ENCODE results near the gene PMVK.
"Not testable (repeated sequence)": the region's sequence is repeated elsewhere in the genome, so short reads cannot be mapped to it uniquely, and the experiment has no call there.

The PMVK gene

GRCh38 chr1:154925335-154926170 is 11.0 kb downstream of the PMVK start:
- no peak for DNase-seq (ENCODE audit: low read depth in 2 of 2)

- DNase-seq (ENCODE audit: low read depth in 2 of 2), result no peak
Observed at GRCh38 chr1:154923695-154924094, 12.8 kb downstream of the PMVK start.

GRCh38 chr1:154913273-154913672 is 23.2 kb downstream of the PMVK start:
- no peak for DNase-seq (ENCODE audit: low read depth in 2 of 2)

GRCh38 chr1:154912755-154913154 is 23.8 kb downstream of the PMVK start:
- no peak for DNase-seq (ENCODE audit: low read depth in 2 of 2)

- DNase-seq (ENCODE audit: low read depth in 2 of 2), result no peak
Observed at GRCh38 chr1:154911691-154912550, 24.6 kb downstream of the PMVK start.

GRCh38 chr1:154910851-154911250 is 25.7 kb downstream of the PMVK start:
- no peak for DNase-seq (ENCODE audit: low read depth in 2 of 2)

GRCh38 chr1:154908937-154909336 is 27.6 kb downstream of the PMVK start:
- no peak for DNase-seq (ENCODE audit: low read depth in 2 of 2)

GRCh38 chr1:154908129-154908528 is 28.4 kb downstream of the PMVK start:
- not testable (repeated sequence) for DNase-seq (ENCODE audit: low read depth in 2 of 2)

GRCh38 chr1:154906621-154907081 is 29.9 kb downstream of the PMVK start:
- no peak for DNase-seq (ENCODE audit: low read depth in 2 of 2)

GRCh38 chr1:154902938-154903566 is 33.5 kb downstream of the PMVK start:
- no peak for DNase-seq (ENCODE audit: low read depth in 2 of 2)

GRCh38 chr1:154901591-154901990 is 34.9 kb downstream of the PMVK start:
- no peak for DNase-seq (ENCODE audit: low read depth in 2 of 2)

GRCh38 chr1:154899041-154899440 is 37.5 kb downstream of the PMVK start:
- DNase-seq (ENCODE audit: low read depth in 2 of 2), result no peak

- no peak for DNase-seq (ENCODE audit: low read depth in 2 of 2)
Observed at GRCh38 chr1:154896771-154897286, 39.7 kb downstream of the PMVK start.

GRCh38 chr1:154895798-154896197 is 40.7 kb downstream of the PMVK start:
- DNase-seq (ENCODE audit: low read depth in 2 of 2), result no peak

- no peak for DNase-seq (ENCODE audit: low read depth in 2 of 2)
Observed at GRCh38 chr1:154891452-154891851, 45.1 kb downstream of the PMVK start.

GRCh38 chr1:154888757-154889156 is 47.8 kb downstream of the PMVK start:
- DNase-seq (ENCODE audit: low read depth in 2 of 2), result no peak

GRCh38 chr1:154886281-154887015 is 50.1 kb downstream of the PMVK start:
- DNase-seq (ENCODE audit: low read depth in 2 of 2), result no peak

- DNase-seq (ENCODE audit: low read depth in 2 of 2), result no peak
Observed at GRCh38 chr1:154884869-154885701, 51.4 kb downstream of the PMVK start.

GRCh38 chr1:154883919-154884868 is 52.3 kb downstream of the PMVK start:
- DNase-seq (ENCODE audit: low read depth in 2 of 2), result no peak

Data from stimulated activated CD8-positive, alpha-beta memory T cell treated with anti-CD3 and anti-CD28 coated beads, Interleukin-2, amount 100 ng/mL, for 48 hours (primary cell).